Gastroesophageal sphincter (tissue), 4 donors: ENCODE measurements around the gene MGA. TPM values are rescaled to one million over a fixed set of nuclear protein-coding genes. Genes with fewer than 3 reads are reported as not detected.
"Not testable (repeated sequence)": the region's sequence is repeated elsewhere in the genome, so short reads cannot be mapped to it uniquely, and the experiment has no call there.

ENCODE experiments used
- ATAC-seq: fragments of 150-250 bp; one replicate; pipeline ENCODE4 v1.9.1; 2016; ENCODE audit warnings: mild to moderate bottlenecking, moderate library complexity
- H3K27ac ChIP-seq, 4 donors: fragments of 200-600 bp; sonication (generic) in 3 of 4; 1 replicate in 3 of 4; 2 replicates in 1 of 4; pipeline ENCODE4 v1.5.1; 2016 to 2019
- H3K27me3 ChIP-seq: fragments of 200-600 bp; sonication (generic); one replicate; pipeline ENCODE4 v1.5.1; 2019
- H3K36me3 ChIP-seq, 2 donors: fragments of 200-600 bp; sonication (generic); one replicate each; pipeline ENCODE4 v1.5.1; 2019; ENCODE audit warnings: control low read depth in 1 of 2
- H3K4me1 ChIP-seq, 3 donors: fragments of 200-600 bp; sonication (generic); 1 replicate in 2 of 3; 2 replicates in 1 of 3; pipeline ENCODE4 v1.5.1; 2016 to 2019; ENCODE audit warnings: control low read depth in 2 of 3
- H3K4me3 ChIP-seq, 2 donors: fragments of 200-600 bp; sonication (generic); one replicate each; pipeline ENCODE4 v1.5.1; 2019; ENCODE audit warnings: mild to moderate bottlenecking in 1 of 2, moderate library complexity in 1 of 2
- H3K9me3 ChIP-seq, 3 donors: fragments of 200-600 bp; sonication (generic); one replicate each; pipeline ENCODE4 v1.5.1; 2017 to 2019; ENCODE audit warnings: control low read depth in 2 of 3
- EP300 ChIP-seq: sonication (generic); formaldehyde crosslinking; IDR thresholded peaks from one replicate; pipeline ENCODE4 v1.6.1; 2017; ENCODE audit warnings: antibody characterized with exemption, mild to moderate bottlenecking
- POLR2A ChIP-seq, 2 donors: fragments of 450-650 bp; IDR thresholded peaks; one replicate each; pipeline ENCODE4 v1.6.1; 2017; ENCODE audit warnings: antibody characterized with exemption in 2 of 2, mild to moderate bottlenecking in 2 of 2, moderate library complexity in 1 of 2
- POLR2AphosphoS5 ChIP-seq: sonication (generic); formaldehyde crosslinking; IDR thresholded peaks from one replicate; pipeline ENCODE4 v1.6.1; 2017; ENCODE audit warnings: antibody characterized with exemption
- WGBS, 2 donors: methylation state at CpG; one replicate each; pipeline ENCODE4 v1.1.5; 2018; ENCODE audit warnings: low coverage in 1 of 2; 5-methylcytosine and 5-hydroxymethylcytosine counted together
- total RNA-seq, 4 donors: library from RNA; depleted of rRNA; stranded (reverse); fragments of >200 nt; gene quantifications; one replicate each; pipeline ENCODE4 v1.1.0, GENCODE V29; 2016
- TF ChIP-seq, protein P1 (sequence below), 4 experiments: fragments of 200-600 bp in 2 of 4; fragments of 450-650 bp in 2 of 4; sonication (generic) in 1 of 4; IDR thresholded peaks; one replicate each; pipeline ENCODE4 v1.5.1; 2017 to 2019; ENCODE audit warnings: antibody characterized with exemption in 4 of 4, mild to moderate bottlenecking in 2 of 4, moderate library complexity in 2 of 4

MGA gene
- total RNA-seq, 4 donors from 2014 or later: 29.4 to 59.2 (median 44.9) TPM

DNA sequence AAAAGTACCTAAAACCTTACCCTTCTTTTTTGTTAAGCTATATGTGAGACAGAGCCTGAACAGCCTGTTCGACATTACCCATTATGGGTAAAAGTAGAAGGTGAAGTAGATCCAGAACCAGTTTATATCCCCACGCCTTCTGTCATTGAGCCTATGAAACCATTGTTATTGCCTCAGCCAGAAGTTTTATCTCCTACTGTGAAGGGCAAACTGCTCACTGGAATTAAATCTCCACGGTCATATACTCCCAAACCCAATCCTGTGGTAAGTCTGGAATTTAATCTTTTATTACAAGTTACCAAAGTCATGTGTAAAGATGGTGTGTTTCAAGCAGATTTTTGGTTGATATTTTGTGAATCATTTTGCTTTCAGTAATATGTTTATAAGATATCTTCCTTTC is 66.9 kb downstream of the MGA start:
- Histone ChIP-seq H3K9me3 (no peaks in the 10 kb centered on the region), H3K27me3 (no peaks in the 10 kb centered on the region), H3K36me3 (peaks cover 0 to 37% of the 10 kb centered on the region in 2 donors), H3K27ac (no peak overlapping the region), H3K4me1 (no peaks in the 10 kb centered on the region), H3K4me3 (no peak overlapping the region)
- ATAC-seq: no peak
- TF ChIP-seq, protein P1, sequence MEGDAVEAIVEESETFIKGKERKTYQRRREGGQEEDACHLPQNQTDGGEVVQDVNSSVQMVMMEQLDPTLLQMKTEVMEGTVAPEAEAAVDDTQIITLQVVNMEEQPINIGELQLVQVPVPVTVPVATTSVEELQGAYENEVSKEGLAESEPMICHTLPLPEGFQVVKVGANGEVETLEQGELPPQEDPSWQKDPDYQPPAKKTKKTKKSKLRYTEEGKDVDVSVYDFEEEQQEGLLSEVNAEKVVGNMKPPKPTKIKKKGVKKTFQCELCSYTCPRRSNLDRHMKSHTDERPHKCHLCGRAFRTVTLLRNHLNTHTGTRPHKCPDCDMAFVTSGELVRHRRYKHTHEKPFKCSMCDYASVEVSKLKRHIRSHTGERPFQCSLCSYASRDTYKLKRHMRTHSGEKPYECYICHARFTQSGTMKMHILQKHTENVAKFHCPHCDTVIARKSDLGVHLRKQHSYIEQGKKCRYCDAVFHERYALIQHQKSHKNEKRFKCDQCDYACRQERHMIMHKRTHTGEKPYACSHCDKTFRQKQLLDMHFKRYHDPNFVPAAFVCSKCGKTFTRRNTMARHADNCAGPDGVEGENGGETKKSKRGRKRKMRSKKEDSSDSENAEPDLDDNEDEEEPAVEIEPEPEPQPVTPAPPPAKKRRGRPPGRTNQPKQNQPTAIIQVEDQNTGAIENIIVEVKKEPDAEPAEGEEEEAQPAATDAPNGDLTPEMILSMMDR (IDR thresholded peaks at IDR 0.05): no peak
- TF ChIP-seq EP300 (no peak), POLR2A (IDR thresholded peaks at IDR 0.05) (no peak), POLR2AphosphoS5 (no peak)
- WGBS, 2 donors: 96 to 100% methylated on average over 2 to 3 of the region's 3 CpGs

DNA sequence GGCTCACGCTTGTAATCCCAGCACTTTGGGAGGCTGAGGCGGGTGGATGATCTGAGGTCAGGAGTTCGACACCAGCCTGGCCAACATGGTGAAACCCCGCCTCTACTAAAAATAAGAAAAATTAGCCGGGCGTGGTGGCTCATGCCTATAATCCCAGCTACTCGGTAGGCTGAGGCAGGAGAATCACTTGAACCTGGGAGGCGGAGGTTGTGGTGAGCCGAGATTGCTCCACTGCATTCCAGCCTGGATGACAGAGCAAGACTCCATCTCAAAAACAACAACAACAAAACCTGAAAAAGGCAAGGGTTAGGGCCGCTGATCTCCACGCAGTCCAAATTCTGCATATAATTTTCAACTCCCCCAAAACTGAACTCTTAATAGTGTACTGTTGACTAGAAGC is 67.9 kb downstream of the MGA start:
- H3K36me3 ChIP-seq: peaks cover 0 to 46% of the 10 kb centered on the region in 2 donors
- not testable (repeated sequence) for H3K27ac ChIP-seq, H3K4me1 ChIP-seq, ATAC-seq, H3K9me3 ChIP-seq, H3K27me3 ChIP-seq, H3K4me3 ChIP-seq
- WGBS, 2 donors: 94 to 97% methylated on average over 3 to 7 of the region's 11 CpGs

DNA sequence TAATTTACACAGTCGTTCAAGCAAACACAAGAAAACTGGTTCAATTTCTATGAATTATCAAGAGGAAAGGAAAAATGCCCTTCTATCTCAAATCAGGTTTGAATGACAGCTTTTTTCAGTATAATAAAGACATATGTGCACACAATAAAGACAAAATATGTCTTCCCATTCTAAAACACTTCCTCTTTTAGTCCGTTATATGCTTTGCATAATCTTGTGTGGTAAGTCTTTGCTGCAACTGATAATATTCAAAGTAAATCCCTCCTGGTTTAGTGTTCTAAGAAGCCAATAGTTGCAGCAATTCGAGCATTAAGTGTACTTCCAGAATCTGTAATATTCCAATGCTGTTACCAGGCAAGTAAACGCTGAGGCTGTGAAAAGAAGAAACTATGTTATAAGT is 70.3 kb downstream of the MGA start:
- H3K4me1 ChIP-seq: no peaks in the 10 kb centered on the region
- no peaks in the 10 kb centered on the region for H3K9me3 ChIP-seq
- H3K27me3 ChIP-seq: no peaks in the 10 kb centered on the region
- H3K36me3 ChIP-seq: peaks cover 0 to 67% of the 10 kb centered on the region in 2 donors
- WGBS, 2 donors: 78 to 81% methylated on average over 4 of the region's 4 CpGs
- no peak overlapping the region for H3K4me3 ChIP-seq
- no peak overlapping the region for H3K27ac ChIP-seq
- no peak for ATAC-seq
- TF ChIP-seq, protein P1 (IDR thresholded peaks at IDR 0.05): no peak

DNA sequence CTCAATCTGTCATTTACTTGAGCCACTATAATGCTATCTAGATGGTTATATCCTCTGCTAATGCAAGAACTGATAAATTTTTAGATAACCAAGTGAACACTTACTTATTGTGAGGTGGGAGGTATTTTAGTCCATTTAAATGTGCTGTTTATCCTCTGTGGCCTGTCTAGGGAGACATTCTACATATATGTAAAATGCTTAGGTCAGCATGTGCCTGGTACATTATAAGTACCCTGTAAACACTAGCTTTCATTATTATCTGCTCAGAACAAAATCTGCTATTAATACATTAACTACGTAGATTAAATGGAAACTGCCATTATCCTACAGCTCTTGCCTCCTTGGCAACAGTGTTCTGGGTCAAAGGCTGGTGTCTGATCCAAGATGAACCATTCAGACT is 72.3 kb downstream of the MGA start:
- no peak for ATAC-seq
- H3K9me3 ChIP-seq: no peaks in the 10 kb centered on the region
- no peaks in the 10 kb centered on the region for H3K27me3 ChIP-seq
- no peak overlapping the region for H3K27ac ChIP-seq
- H3K4me3 ChIP-seq: no peak overlapping the region
- peaks cover 4 to 86% of the 10 kb centered on the region in 2 donors for H3K36me3 ChIP-seq
- no peak for TF ChIP-seq EP300
- no peak for TF ChIP-seq POLR2AphosphoS5
- no peak for TF ChIP-seq POLR2A (IDR thresholded peaks at IDR 0.05)
- TF ChIP-seq, protein P1 (IDR thresholded peaks at IDR 0.05): no peak
- no peaks in the 10 kb centered on the region for H3K4me1 ChIP-seq
- 94% methylated on average over 1 of the region's 1 CpG; no CpG with 5 or more reads in 1 of the 2 donors for WGBS, 2 donors

DNA sequence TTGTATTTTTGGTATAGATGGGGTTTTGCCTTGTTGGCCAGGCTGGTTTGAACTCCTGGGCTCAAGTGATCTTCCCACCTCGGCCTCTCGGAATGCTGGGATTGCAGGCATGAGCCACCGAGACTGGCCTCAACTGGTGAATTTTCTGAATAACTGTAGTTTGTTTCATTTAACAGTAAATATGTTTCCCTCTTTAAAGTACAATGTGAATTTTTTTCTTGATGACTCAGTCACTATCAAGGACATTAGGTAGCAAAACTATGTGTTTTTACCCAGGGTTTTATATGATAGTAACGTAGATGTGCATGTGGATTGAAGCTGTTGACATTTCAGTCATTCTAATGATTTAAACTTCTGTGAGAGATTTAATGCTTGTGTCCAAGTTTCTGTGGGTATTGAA is 73.9 kb downstream of the MGA start:
- no peaks in the 10 kb centered on the region for H3K9me3 ChIP-seq
- H3K27me3 ChIP-seq: no peaks in the 10 kb centered on the region
- H3K27ac ChIP-seq: no peak overlapping the region
- H3K36me3 ChIP-seq: peaks cover 4 to 89% of the 10 kb centered on the region in 2 donors
- H3K4me1 ChIP-seq: no peaks in the 10 kb centered on the region
- 86 to 100% methylated on average over 4 of the region's 4 CpGs for WGBS, 2 donors
- no peak overlapping the region for H3K4me3 ChIP-seq
- TF ChIP-seq POLR2A (IDR thresholded peaks at IDR 0.05): no peak
- TF ChIP-seq POLR2AphosphoS5: no peak
- TF ChIP-seq EP300: no peak
- TF ChIP-seq, protein P1 (IDR thresholded peaks at IDR 0.05): no peak
- ATAC-seq: no peak
